ENCODE measurements around the gene FHOD3. TPM values are rescaled to one million over a fixed set of nuclear protein-coding genes. Genes with fewer than 3 reads are reported as not detected.

The FHOD3 gene
- total RNA-seq, 1 experiment from 2014 or later, result 22.7 TPM

DNA sequence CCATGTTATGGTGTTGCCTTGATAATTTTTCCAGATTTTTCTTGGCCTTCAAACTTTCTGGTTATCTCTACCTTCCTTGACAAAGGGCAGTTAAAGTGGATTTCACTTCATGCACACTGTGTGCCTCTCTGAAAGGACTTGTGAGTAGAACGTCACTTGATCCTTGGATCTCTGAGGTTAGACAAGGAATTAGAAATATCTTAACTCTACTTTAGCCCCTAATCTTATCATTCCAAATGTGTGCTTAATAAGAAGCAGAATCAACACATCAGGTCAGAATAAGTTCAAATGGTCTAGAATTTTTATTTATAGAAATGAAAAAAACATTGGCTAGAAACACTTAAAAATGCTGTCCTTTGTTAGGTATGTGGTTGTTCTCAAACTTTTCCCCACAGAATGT, 325.6 kb downstream of the FHOD3 start:
- intact Hi-C loops (cut with micrococcal nuclease; ENCODE audit: unreplicated experiment) (no loop called here), in situ Hi-C loops (cut with HindIII; ENCODE audit: low pct_unique_long_range_greater_than_20kb, low sequenced_read_pairs) (no loop called here)
- no peak for DNase-seq (ENCODE audit: low read depth, low spot score)
- CTCF ChIA-PET, result no interaction called here
- no peaks in the 10 kb centered on the region for H3K27me3 ChIP-seq (ENCODE audit: control insufficient read depth, insufficient read depth, low read length)
- no peaks in the 10 kb centered on the region for H3K36me3 ChIP-seq (ENCODE audit: control insufficient read depth, insufficient read depth, low read length)
- H3K4me1 ChIP-seq (ENCODE audit: control insufficient read depth, insufficient read depth, low read length), result no peaks in the 10 kb centered on the region
- TF ChIP-seq TCF7L2 (IDR thresholded peaks at IDR 0.05; ENCODE audit: low read depth, low read length), result no peak
- TF ChIP-seq, protein P1, sequence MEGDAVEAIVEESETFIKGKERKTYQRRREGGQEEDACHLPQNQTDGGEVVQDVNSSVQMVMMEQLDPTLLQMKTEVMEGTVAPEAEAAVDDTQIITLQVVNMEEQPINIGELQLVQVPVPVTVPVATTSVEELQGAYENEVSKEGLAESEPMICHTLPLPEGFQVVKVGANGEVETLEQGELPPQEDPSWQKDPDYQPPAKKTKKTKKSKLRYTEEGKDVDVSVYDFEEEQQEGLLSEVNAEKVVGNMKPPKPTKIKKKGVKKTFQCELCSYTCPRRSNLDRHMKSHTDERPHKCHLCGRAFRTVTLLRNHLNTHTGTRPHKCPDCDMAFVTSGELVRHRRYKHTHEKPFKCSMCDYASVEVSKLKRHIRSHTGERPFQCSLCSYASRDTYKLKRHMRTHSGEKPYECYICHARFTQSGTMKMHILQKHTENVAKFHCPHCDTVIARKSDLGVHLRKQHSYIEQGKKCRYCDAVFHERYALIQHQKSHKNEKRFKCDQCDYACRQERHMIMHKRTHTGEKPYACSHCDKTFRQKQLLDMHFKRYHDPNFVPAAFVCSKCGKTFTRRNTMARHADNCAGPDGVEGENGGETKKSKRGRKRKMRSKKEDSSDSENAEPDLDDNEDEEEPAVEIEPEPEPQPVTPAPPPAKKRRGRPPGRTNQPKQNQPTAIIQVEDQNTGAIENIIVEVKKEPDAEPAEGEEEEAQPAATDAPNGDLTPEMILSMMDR (IDR thresholded peaks at IDR 0.05), result no peak
- TF ChIP-seq SIN3A (IDR thresholded peaks at IDR 0.05; ENCODE audit: borderline replicate concordance, insufficient read depth, low read depth, low read length), result no peak
- no peak for TF ChIP-seq POLR2AphosphoS5 (IDR thresholded peaks at IDR 0.05; ENCODE audit: low read depth, low read length)
- TF ChIP-seq, protein P2, sequence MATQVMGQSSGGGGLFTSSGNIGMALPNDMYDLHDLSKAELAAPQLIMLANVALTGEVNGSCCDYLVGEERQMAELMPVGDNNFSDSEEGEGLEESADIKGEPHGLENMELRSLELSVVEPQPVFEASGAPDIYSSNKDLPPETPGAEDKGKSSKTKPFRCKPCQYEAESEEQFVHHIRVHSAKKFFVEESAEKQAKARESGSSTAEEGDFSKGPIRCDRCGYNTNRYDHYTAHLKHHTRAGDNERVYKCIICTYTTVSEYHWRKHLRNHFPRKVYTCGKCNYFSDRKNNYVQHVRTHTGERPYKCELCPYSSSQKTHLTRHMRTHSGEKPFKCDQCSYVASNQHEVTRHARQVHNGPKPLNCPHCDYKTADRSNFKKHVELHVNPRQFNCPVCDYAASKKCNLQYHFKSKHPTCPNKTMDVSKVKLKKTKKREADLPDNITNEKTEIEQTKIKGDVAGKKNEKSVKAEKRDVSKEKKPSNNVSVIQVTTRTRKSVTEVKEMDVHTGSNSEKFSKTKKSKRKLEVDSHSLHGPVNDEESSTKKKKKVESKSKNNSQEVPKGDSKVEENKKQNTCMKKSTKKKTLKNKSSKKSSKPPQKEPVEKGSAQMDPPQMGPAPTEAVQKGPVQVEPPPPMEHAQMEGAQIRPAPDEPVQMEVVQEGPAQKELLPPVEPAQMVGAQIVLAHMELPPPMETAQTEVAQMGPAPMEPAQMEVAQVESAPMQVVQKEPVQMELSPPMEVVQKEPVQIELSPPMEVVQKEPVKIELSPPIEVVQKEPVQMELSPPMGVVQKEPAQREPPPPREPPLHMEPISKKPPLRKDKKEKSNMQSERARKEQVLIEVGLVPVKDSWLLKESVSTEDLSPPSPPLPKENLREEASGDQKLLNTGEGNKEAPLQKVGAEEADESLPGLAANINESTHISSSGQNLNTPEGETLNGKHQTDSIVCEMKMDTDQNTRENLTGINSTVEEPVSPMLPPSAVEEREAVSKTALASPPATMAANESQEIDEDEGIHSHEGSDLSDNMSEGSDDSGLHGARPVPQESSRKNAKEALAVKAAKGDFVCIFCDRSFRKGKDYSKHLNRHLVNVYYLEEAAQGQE (IDR thresholded peaks at IDR 0.05; ENCODE audit: insufficient read depth in 1 of 2, low read depth in 2 of 2, low read length in 1 of 2), result no peak
- no peak overlapping the region for H3K4me3 ChIP-seq (ENCODE audit: low read depth in 2 of 2, low read length in 2 of 2)
- BruUV-seq (replicated peaks), result no TSS peak
- POLR2A ChIA-PET, result no interaction called here
- ATAC-seq, result no peak
- H3K9me3 ChIP-seq (ENCODE audit: control insufficient read depth, insufficient read depth, low read depth, low read length), result no peaks in the 10 kb centered on the region
- no peak overlapping the region for H3K27ac ChIP-seq (ENCODE audit: low read length)

DNA sequence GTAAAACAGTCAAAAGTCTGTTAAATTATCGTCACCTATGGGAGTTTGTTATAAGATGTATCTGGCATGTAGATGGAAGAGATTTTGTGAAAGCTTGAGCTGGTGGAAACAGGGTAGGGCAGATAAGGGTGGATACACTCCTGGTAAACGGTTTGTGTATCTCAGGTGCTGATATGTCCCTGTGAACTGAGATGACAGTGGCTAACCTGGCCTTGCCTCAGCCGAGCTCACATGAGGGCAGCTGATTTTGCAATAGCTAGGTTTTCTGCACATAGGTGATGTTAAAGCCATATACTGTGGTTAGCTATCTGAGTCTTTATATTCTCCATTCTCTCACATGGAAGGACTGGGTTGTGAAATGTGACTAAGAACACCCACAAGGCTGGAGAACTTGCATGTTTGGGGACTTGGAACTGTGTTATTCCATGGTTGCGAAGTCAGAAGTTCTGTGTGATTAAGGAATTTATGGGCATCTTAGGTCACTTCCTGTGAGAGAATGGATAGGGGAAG, 326.2 kb downstream of the FHOD3 start:
- intact Hi-C loops (cut with micrococcal nuclease; ENCODE audit: unreplicated experiment) (no loop called here), in situ Hi-C loops (cut with HindIII; ENCODE audit: low pct_unique_long_range_greater_than_20kb, low sequenced_read_pairs) (no loop called here)
- H3K27ac ChIP-seq (ENCODE audit: low read length), result no peak overlapping the region
- no peak for DNase-seq (ENCODE audit: low read depth, low spot score)
- TF ChIP-seq, protein P2 (IDR thresholded peaks at IDR 0.05; ENCODE audit: insufficient read depth in 1 of 2, low read depth in 2 of 2, low read length in 1 of 2), result no peak
- TF ChIP-seq POLR2AphosphoS5 (IDR thresholded peaks at IDR 0.05; ENCODE audit: low read depth, low read length) (no peak), TCF7L2 (IDR thresholded peaks at IDR 0.05; ENCODE audit: low read depth, low read length) (no peak), SIN3A (IDR thresholded peaks at IDR 0.05; ENCODE audit: borderline replicate concordance, insufficient read depth, low read depth, low read length) (no peak)
- TF ChIP-seq, protein P1 (IDR thresholded peaks at IDR 0.05), result no peak
- ChIA-PET CTCF (no interaction called here), POLR2A (no interaction called here)
- H3K36me3 ChIP-seq (ENCODE audit: control insufficient read depth, insufficient read depth, low read length), result no peaks in the 10 kb centered on the region
- H3K27me3 ChIP-seq (ENCODE audit: control insufficient read depth, insufficient read depth, low read length), result no peaks in the 10 kb centered on the region
- no peaks in the 10 kb centered on the region for H3K4me1 ChIP-seq (ENCODE audit: control insufficient read depth, insufficient read depth, low read length)
- no peak for ATAC-seq
- H3K9me3 ChIP-seq (ENCODE audit: control insufficient read depth, insufficient read depth, low read depth, low read length), result no peaks in the 10 kb centered on the region
- no peak overlapping the region for H3K4me3 ChIP-seq (ENCODE audit: low read depth in 2 of 2, low read length in 2 of 2)
- no TSS peak for BruUV-seq (replicated peaks)

All from Panc1 (cell line).